ENCODE measurements around the gene HLA-DOA.

- TF ChIP-seq CTCF (IDR thresholded peaks at IDR 0.05) = no peak
- no peak for TF ChIP-seq EZH2 (IDR thresholded peaks at IDR 0.05)
Observed at GRCh38 chr6:32983493-32983848, 25.9 kb downstream of the HLA-DOA start.

Measured in neural progenitor cell (in vitro differentiated cells).